SU-DHL-6 (cell line): Measurements from ENCODE around the gene MOB3A.

Experiments
- CTCF ChIP-seq: fragments of 200-600 bp; sonication (generic); IDR thresholded peaks from one replicate; pipeline ENCODE4 v1.5.1; 2017; ENCODE audit warnings: antibody characterized with exemption, mild to moderate bottlenecking, low read length, moderate library complexity; ENCODE audit not compliant: insufficient read depth, poor library complexity, severe bottlenecking
- EZH2phosphoT487 ChIP-seq: fragments of 200-600 bp; sonication (generic), shearing (Covaris generic); conservative IDR thresholded peaks from 2 replicates; pipeline ENCODE4 v1.6.1; 2018; ENCODE audit warnings: mild to moderate bottlenecking, antibody characterized with exemption, low read length, moderate library complexity, mixed read lengths

- no peak for TF ChIP-seq CTCF
- TF ChIP-seq EZH2phosphoT487: no peak
These were observed 36.8 kb upstream of the MOB3A start for GRCh38 chr19:2132731-2133490.
